ENCODE results near the gene C1orf210.

The C1orf210 gene

DNA sequence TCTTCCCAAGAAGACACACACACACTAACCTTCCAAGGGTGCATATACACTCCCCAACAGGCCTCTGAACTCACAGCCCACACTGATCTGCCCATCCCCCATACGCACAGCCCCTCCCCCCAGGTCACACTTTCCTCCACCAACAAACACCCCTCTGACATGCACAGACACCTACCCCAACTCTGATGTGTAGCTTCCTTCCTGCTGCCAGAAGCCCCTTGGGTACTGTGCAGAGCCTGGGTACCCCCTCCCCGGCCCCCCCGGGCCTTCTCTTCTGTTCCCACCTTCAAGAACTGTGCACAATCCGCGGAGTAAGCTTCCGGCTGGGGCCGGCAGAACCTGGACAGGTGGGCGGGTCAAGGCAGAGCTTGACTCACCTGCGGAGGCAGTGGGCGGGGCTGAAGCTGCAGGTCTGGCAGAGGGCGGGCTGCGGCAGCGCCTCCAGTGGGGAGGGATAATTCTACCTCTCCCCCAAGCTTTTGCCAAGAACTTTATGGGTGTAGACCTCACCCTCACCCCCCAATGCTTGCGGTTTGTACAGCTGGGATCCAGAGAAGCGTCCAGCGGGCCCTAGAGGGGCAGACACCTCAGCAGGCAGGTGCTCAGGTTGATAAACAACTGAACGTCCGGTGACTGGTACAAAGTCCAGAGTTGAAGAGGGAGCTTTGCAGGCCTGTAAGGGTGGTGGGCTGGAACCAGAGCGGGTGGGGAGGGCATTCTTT, at the start of gene C1orf210:
TSS of gene C1orf210 (minus strand) at position 313 of the 722 bp plus-strand sequence. CDS start 2,311 bp downstream, outside the sequence.
- no peak for DNase-seq

DNA sequence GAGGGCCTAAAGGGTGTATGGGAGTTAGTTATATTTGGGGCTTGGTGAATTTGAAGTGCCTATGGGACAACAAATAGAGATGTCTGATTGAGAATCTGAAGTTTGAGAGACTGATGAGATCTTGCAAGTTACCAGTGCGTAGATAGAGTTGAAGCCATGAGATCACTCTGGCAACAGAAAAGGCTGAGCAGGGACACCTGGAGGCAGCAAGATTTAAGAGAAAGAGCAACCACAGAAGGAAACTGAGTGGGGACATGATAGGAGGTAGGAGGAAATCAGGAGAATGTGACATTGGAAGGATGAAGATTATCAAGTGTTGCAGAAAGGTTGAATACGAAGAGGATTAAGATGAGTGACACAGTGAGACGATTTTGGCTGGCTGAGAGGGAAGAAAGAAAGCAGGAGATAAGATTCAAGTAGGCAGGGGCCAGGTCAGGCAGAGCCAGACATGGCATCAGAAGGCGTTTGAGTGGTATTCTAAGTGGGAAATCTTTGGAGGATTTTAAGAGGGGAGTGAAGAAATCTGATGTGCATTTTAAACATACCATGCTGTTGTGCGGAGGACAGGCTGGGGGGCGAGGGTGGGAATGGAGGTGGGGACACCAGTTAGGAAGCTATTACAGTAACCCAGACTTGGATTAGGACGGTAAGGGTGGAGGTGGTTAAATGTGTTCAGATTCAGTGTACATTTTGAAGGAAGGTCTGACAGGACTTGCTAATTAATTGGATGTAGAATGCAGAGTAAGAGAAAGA, 49.2 kb upstream of the C1orf210 start:
- DNase-seq = no peak

DNA sequence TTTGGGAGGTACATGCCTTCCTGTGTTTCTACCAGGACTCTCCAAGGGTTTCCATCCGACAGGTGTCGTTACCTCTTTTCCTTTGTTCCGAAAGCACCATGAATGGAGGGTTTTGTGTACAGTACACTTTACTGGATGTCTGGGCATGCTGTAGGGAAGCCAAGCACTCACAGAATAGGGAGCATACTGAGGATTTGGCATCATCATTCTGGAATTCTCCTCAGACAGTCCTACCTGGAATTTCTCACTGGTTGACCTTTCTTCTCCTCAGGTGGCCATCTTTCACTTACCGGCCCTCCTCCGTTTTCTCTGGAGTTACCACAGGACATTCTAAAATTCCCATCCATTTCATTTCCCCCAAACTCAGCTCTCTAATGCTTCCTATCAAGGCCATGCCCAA, 46.3 kb upstream of the C1orf210 start:
- no peak for DNase-seq

DNA sequence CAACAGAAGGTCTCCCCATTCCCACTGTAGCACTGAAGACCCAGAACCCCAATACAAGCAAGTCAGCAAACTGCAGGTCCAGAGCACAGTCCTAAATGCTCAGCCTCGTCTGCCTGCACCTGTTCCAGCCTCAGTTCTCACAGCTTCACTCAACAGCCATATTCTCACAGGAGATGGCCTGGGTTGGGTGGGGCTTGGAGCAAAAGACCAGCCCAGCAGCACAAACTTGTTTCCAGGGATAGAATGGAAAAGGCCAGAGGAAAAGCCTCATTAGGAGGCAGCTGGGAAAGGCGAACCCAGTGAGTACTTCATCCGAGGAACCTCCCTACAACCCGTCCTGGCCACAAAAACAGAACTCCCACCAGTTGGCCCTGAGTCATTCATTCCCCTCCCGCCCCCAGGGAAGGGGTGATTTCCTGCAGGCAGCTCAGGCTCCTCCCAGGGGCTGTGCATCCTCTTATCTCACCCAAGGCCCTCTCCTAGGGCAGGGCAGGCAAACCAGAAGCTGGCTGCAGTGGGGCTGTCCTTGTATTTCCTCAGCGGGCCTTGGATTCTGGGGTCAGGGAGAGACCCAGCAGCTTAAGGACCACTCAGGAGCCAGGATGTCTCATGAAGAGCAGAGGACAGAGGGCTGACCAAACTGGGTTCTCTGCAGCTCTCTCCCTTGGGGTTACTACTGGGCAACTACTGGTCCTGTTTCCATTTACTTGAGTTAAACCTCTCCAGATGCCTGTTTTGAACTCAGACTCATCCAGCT, 44.8 kb upstream of the C1orf210 start:
- no peak for DNase-seq

DNA sequence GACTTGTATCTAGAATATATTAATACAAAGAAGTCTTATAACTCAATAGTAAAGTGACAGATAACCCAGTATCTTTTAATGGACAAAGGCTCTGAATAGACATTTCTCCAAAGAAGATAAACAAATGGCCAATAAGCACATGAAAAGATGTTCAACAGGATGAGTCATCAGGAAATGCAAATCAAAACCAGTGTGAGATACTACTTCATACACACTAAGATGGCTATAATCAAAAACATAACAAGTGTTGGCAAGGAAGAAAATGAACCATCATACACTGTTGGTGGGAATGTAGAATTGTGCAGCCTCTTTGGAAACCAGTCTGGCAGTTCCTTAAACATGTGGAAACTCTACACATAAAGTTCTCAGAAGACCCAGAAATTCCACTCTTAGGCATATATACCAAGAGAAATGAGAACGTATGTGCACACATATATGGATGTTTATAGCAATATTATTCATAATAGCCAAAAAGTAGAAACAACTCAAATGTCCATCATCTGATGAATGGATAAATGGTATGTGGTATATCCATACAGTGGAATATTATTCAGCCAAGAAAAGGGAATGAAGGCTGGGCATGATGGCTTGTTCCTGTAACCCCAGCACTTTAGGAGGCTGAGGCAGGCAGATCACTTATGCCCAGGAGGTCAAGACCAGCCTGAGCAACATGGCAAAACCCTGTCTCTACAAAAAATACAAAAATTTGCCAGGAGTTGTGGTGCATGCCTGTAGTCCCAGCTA, 42.3 kb upstream of the C1orf210 start:
- DNase-seq = no peak

DNA sequence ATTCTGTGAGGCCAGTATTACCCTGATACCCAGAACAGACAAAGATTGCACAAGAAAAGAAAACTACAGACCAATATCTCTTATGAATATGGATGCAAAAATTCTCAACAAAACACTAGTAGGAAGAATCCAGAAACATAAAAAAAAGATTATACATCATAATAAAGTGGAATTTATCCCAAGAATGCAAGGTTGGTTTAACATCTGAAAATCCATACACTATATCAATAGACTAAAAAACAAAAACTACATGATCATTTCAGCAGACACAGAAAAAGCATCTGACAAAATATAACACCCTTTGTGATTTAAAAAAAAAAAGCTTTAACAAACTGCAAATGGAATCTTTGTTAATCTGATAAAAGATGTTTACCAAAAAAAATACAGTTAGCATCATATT, 40.0 kb upstream of the C1orf210 start:
- DNase-seq = no peak

DNA sequence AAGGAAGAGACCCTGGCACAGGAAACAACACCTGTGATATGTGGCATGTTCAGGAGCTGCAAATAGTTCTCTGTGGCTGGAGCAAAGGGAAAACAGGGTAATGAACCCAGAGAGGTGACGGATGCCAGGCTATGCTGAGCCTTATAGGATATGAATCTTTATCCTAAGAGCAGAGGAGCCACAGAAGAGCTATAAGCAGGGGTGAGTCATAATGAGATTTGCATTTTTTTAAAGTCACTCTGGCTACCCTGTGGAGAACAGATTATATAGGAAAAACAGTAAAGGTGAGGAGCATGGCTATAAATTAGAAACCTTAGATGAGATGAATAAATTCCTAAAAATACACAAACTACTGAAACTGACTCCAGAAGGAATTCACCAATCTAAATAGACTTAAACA, 39.4 kb upstream of the C1orf210 start:
- no peak for DNase-seq

DNA sequence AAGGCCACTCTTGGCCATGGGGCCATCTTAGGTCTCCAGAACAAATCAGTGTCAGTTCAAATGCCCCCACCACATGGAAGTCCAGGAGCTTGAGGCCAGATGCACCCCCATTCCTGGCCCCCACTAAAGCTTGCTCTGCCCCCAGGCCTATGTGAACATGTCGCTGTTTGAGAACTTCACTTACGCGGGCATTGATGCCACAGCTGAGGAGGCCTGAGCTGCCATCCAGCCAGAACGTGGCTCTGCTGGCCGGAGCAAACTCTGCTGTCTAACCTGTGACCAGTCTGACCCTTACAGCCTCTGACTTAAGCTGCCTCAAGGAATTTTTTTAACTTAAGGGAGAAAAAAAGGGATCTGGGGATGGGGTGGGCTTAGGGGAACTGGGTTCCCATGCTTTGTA, 37.1 kb upstream of the C1orf210 start:
- DNase-seq = no peak

DNA sequence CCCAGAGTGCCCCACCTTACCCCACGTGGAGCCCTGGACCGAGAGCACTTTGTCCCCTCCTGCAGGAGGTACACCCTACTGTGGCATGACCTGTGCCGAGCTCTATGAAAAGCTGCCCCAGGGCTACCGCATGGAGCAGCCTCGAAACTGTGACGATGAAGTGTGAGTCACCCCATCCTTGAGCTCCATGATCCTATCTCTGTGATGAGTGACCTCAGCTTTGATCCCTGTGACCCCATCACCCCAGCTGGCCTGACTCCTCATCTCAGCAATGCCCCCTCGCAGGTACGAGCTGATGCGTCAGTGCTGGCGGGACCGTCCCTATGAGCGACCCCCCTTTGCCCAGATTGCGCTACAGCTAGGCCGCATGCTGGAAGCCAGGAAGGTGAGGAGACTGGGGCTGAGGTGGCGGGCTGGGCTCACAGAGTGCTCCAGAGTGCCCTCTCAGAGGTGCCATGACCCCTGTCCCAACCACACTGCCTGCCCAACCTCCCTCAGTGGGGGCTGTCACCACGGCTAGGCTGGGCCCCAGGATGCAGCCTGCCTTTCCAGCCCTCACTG, 36.0 kb upstream of the C1orf210 start:
- no peak for DNase-seq

DNA sequence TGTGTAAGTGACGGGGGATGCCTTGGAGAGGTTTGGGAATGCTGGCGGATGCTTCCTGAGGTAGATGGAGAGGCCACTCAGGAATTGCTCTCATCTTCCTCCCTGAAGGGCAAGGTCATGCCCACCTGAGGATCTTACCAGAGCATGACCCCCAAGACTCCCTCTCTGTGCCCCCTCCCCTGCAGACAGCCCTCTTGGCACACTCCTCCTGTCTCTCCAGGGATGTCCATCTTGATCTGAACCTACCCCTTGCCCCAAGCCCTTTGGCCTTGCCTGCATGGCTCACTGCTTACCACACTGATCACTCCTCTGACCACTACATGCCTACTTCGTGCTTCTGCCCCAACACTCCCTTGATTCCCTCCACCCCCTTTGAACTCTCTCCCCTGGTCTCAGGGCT, 34.4 kb upstream of the C1orf210 start:
- no peak for DNase-seq

DNA sequence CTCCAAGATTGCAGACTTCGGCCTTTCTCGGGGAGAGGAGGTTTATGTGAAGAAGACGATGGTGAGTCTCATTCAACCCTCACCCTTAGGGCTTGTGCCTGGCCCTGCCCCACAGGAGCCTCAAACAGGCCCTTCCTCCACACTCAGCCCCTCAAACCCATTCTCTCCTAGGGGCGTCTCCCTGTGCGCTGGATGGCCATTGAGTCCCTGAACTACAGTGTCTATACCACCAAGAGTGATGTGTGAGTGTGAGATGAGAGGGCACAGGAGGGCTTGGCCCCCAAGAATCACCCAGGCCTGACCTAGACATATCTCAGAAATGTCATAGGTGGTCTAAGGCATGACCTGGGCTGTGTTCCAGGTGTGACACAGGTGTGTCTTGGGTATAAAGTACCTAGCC, 33.9 kb upstream of the C1orf210 start:
- DNase-seq = no peak

DNA sequence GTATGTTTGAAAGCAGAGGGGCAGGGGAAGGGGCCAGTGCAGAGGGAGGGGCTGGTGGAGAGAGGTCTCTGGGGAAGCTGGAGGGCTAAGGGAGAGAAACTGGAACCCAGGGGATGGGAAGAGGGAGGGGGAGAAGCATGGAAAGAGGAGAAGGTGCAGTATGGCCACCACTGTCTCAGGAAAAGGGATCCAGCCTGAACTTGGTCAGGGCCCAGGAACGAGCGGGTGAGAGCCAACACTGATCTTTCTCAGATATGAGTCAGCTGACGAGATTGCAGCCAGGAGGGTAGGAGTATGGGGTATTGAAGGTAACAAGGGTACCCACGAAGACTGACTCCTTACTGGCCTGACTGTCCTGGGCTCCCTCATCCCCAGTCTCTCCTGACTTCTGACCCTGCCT, 33.5 kb upstream of the C1orf210 start:
- no peak for DNase-seq

DNA sequence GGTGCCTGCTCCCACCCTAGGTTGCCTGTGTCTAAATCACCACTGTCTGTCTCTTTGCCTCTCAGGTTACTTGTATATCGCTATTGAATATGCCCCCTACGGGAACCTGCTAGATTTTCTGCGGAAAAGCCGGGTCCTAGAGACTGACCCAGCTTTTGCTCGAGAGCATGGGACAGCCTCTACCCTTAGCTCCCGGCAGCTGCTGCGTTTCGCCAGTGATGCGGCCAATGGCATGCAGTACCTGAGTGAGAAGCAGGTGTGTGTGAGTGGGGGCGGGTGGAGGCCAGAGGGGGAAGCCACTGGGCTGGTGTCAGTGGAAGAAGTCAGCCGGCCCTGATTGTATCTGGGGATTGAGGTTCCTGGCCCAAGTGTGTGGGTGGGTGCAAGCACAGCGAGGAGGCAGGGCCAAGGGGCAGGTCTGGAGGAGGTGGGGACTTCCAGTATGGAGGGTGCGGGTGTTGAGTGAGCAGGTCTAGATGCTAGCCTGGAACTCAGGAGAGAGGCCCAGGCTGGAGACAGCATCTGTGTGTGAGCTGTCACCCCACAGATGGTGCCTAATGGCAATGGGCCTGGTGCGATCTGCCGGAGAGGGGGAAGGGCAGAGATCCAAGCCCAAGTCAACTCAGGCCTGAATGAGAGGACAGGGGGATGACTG, 32.6 kb upstream of the C1orf210 start:
- no peak for DNase-seq

DNA sequence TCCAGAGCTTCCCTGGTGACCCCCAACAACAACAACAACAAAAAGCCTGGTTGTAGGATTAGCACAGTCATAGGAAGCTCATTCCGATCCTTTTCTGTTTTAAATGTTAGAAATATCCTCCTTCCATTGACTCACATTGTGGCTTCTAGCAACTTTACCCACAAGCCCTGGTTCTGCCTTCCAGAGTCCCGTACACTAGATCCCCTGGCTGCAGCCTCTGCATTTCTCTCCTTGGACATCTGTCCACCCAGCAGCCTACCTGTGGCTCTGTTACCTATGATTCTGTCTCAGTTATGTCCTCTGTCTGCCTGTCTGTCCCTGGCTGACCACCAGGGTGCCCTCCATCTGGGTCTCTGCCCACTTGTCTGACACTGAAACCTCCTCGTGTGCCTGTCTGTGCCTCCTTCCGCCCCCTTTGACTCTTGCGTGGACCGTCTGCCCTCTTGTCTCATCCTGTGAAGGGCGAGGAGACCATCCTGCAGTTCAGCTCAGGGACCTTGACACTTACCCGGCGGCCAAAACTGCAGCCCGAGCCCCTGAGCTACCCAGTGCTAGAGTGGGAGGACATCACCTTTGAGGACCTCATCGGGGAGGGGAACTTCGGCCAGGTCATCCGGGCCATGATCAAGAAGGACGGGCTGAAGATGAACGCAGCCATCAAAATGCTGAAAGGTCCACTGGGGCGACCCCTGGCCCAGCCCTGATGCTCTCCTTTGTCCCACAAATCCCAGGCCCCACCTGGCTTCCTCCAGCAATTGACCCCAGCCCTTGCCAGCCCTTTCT, 31.5 kb upstream of the C1orf210 start:
- no peak for DNase-seq

DNA sequence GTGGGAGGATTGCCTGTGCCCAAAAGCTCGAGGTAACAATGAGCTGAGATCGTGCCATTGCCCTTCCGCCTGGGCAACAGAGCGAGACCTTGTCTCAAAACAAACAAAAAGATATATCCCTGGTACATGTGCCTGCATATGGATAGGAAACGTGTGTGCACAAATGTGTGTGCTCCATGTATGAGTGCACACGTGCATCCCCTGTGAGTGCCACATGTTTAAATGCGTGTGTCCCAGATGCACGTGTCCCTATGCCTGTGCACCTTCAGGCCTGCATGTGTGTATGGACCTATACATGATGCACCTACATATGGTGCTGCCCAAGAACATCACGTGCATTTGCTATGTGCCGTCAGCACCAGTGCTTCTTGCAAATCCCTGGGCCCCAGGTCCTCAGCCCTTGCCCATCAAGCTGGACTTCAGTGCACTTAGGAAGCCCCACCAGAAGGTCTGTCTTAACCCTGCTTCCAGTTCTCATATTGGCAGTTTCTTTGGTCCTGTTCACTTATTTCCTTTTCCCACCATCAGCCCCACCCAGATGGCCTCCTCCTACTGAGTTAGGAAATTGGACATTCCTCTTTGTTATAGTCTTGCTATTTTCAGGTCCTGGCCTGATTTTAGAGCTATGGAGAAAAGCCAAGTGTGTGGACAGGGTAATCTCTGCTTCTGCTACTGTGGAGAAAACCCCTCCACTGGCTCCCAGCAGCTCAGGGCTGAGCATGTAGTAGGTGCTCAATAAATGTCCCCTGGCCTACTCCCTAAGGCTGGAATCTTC, 30.8 kb upstream of the C1orf210 start:
- no peak for DNase-seq

DNA sequence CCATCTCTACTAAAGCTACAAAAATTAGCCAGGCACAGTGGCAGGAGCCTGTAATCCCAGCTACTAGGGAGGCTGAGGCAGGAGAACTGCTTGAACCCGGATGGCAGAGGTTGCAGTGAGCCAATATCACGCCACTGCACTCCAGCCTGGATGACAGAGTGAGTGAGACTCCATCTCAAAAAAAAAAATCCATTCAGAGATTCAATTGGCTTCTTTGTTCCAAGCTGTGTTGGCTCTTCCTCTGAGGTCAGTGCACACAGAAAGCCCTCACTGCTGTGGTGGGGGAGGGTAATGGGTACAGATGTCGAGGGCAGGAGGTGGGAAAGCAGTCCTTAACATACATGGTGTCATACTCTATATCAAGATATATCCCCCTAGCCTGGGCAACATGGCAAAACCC, 30.1 kb upstream of the C1orf210 start:
- DNase-seq = no peak

DNA sequence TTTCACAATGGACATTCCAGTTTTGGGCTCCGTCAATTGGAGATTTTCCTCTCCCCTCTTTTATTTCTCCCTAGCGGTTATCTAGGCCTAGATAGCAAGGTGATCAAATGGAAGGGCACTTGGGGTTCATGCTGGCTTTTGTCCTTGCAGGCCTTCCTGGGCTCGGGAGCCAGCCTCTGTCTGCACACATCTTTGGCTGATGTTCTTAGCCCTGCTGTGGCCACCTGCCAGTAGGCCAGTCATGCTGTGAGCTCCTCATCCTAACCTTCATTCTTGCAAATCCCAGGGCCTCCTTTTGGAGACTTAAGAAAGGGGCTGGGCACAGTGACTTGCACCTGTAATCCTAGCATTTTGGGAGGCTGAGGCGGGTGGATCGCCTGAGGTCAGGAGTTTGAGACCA, 28.9 kb upstream of the C1orf210 start:
- no peak for DNase-seq

DNA sequence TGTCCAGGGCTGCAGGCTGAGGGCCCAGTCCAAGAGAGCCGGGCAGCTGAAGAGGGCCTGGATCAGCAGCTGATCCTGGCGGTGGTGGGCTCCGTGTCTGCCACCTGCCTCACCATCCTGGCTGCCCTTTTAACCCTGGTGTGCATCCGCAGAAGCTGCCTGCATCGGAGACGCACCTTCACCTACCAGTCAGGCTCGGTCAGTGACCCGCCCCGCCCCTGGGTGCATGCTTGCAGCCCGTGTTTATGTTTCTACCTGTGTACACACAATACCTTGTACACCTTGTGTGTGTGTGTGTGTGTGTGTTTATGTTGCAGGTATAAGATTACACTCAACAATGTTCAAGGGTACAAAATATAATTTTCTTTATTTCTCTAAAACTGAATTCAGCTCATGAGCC, 28.4 kb upstream of the C1orf210 start:
- no peak for DNase-seq

DNA sequence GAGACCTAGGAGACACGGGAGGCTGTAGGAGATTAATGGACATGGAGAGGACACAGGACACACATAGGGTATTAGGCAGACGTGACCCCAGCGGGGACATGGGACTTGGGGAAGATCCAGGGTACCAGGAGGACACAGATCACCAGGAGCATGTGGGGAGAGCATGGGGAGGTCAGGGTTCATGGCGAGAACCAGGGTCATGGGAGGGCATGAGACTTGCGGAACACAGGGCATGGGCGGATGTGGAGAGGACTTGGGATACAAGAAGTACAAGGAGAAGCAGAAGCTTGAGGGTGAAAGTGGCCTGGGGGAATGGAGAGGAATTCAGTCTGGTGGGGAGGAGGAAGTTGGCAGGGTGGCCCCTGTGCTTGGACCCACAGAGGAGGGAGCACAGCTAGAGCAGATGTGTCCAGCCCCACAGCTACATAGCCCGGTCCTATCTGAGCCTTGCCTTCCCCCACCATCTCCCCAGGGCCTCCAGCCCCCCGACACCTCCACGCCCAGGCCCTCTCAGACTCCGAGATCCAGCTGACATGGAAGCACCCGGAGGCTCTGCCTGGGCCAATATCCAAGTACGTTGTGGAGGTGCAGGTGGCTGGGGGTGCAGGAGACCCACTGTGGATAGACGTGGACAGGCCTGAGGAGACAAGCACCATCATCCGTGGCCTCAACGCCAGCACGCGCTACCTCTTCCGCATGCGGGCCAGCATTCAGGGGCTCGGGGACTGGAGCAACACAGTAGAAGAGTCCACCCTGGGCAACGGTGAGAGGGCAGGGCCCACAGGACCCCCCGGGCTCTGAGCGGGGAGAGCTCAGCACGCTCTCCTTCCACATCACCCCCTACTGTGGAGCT, 27.5 kb upstream of the C1orf210 start:
- DNase-seq = no peak

DNA sequence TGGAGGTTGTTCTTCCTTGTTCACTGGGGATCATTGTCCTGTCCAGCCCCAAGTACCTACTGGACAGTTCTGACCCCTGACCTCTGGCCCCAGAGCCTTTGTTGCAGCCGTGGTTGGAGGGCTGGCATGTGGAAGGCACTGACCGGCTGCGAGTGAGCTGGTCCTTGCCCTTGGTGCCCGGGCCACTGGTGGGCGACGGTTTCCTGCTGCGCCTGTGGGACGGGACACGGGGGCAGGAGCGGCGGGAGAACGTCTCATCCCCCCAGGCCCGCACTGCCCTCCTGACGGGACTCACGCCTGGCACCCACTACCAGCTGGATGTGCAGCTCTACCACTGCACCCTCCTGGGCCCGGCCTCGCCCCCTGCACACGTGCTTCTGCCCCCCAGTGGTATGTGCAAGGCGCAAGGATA, 26.8 kb upstream of the C1orf210 start:
- no peak for DNase-seq
